Measurements from ENCODE around the gene LPGAT1.

DNA sequence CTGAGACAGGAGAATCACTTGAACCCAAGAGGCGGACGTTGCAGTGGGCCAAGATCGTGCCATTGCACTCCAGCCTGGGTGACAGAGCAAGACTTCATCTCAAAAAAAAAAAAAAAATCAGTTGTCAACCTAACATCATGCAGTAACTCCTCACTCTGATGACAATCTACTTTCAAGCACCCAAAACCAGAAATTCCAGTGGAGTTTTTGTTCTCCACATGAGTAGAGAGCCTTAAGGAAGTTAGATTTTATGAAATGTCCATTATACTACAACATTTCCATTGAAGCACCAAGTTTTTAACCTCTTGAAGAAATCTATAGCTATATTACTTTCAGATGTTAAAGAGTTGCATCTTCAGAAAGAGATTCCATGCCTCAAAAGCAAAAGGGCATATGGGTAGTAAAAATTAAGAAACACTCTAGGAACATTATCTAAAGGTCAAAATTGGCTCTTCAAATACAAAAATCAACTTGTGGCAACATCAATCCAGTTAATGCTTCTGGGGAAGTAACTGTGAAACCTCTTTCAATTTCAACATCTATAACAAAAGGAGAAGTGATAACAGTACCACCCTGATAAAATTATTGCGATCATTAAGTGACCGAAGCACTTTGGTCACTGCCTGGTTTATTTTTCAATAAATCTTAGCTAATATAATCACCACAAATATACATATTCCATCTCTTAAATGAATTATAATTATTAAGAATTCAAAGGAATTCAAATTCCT is 7.7 kb downstream of the LPGAT1 start:
- TF ChIP-seq SIN3A (IDR thresholded peaks at IDR 0.05; ENCODE audit: borderline replicate concordance, insufficient read depth, low read length) (no peak), TAF1 (IDR thresholded peaks at IDR 0.05; ENCODE audit: borderline replicate concordance, insufficient read depth, low read length) (no peak), POLR2AphosphoS5 (IDR thresholded peaks at IDR 0.05; ENCODE audit: low read depth, low read length) (no peak)
- TF ChIP-seq, protein P1, sequence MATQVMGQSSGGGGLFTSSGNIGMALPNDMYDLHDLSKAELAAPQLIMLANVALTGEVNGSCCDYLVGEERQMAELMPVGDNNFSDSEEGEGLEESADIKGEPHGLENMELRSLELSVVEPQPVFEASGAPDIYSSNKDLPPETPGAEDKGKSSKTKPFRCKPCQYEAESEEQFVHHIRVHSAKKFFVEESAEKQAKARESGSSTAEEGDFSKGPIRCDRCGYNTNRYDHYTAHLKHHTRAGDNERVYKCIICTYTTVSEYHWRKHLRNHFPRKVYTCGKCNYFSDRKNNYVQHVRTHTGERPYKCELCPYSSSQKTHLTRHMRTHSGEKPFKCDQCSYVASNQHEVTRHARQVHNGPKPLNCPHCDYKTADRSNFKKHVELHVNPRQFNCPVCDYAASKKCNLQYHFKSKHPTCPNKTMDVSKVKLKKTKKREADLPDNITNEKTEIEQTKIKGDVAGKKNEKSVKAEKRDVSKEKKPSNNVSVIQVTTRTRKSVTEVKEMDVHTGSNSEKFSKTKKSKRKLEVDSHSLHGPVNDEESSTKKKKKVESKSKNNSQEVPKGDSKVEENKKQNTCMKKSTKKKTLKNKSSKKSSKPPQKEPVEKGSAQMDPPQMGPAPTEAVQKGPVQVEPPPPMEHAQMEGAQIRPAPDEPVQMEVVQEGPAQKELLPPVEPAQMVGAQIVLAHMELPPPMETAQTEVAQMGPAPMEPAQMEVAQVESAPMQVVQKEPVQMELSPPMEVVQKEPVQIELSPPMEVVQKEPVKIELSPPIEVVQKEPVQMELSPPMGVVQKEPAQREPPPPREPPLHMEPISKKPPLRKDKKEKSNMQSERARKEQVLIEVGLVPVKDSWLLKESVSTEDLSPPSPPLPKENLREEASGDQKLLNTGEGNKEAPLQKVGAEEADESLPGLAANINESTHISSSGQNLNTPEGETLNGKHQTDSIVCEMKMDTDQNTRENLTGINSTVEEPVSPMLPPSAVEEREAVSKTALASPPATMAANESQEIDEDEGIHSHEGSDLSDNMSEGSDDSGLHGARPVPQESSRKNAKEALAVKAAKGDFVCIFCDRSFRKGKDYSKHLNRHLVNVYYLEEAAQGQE (IDR thresholded peaks at IDR 0.05; ENCODE audit: insufficient read depth in 1 of 2, low read depth in 2 of 2, low read length in 2 of 2), result no peak
